Upper lobe of left lung (tissue), 4 donors: ENCODE data around the gene PLCB4.

Experiments
- POLR2AphosphoS5 ChIP-seq, 2 donors: sonication (generic); formaldehyde crosslinking; IDR thresholded peaks; one replicate each; pipeline ENCODE4 v1.5.1; 2017; ENCODE audit warnings: antibody characterized with exemption in 2 of 2
- TF ChIP-seq, protein P1 (sequence below), 6 experiments: fragments of 450-650 bp in 4 of 6; fragments of 200-600 bp in 2 of 6; sonication (generic) in 2 of 6; IDR thresholded peaks; one replicate each; pipeline ENCODE4 v1.5.1; 2016 to 2019; ENCODE audit warnings: antibody characterized with exemption in 6 of 6

DNA sequence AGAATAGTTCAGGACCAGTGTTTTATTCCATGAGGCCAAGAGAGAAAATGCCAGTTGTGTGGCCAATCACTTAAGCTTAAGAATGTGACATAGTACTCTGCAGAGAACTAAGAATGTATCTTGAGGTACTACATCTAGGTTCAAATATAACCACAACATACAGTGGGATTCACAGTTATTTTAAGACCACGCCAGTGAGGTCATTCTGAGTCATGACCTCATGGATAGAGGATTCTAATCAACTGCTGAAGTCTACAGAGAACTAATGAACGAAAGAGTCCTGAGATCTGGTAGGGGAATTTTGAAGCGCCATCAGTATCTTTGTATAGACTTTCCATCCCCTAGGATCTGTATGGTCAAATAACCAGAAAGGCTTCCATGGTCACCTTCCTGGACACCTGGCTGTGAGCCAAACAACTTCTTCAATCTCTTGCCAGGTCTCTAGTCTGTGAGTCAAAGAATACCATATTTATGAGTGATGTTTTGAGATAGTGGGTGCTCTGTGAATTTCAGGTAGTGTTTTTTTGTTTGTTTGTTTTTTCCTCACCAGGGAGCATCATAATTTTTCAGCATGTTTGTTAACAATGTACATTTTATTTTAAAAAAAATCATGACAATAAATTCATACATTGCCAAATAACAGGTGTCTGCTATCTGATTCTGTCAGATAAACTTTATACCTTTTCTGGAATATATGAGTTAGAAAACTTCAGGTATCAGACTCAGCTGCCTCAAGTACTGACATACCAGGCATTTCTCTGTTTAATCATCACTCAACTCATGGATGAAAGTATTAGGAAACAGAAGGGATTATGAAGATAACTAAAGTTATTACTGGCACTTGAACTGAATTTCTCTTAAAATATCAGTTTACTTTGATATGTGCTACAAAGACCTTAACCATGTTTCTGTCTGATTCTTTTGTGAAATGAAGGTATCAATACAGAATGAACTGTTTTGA, 217.9 kb downstream of the PLCB4 start:
- TF ChIP-seq, protein P1, sequence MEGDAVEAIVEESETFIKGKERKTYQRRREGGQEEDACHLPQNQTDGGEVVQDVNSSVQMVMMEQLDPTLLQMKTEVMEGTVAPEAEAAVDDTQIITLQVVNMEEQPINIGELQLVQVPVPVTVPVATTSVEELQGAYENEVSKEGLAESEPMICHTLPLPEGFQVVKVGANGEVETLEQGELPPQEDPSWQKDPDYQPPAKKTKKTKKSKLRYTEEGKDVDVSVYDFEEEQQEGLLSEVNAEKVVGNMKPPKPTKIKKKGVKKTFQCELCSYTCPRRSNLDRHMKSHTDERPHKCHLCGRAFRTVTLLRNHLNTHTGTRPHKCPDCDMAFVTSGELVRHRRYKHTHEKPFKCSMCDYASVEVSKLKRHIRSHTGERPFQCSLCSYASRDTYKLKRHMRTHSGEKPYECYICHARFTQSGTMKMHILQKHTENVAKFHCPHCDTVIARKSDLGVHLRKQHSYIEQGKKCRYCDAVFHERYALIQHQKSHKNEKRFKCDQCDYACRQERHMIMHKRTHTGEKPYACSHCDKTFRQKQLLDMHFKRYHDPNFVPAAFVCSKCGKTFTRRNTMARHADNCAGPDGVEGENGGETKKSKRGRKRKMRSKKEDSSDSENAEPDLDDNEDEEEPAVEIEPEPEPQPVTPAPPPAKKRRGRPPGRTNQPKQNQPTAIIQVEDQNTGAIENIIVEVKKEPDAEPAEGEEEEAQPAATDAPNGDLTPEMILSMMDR (IDR thresholded peaks at IDR 0.05): no peak
- TF ChIP-seq POLR2AphosphoS5 (IDR thresholded peaks at IDR 0.05): no peak
